ENCODE measurements around the gene TCTN1. TPM values are rescaled to one million over a fixed set of nuclear protein-coding genes. Genes with fewer than 3 reads are reported as not detected.

Gene TCTN1
- total RNA-seq, 1 donor from 2014 or later: 6.6 TPM

GRCh38 chr12:110677982-110678381, 64.1 kb downstream of the TCTN1 start:
- no peak for DNase-seq (ENCODE audit: low spot score)
- Mint-ChIP-seq H3K27ac (no peak overlapping the region), H3K4me3 (ENCODE audit: low read depth) (no peak overlapping the region), H3K27me3 (ENCODE audit: low read depth) (no peaks in the 10 kb centered on the region), H3K36me3 (ENCODE audit: low read depth) (peaks cover 30% of the 10 kb centered on the region), H3K4me1 (ENCODE audit: low read depth) (peaks cover 25% of the 10 kb centered on the region), H3K9me3 (peaks cover 9% of the 10 kb centered on the region)
- intact Hi-C loops (cut with micrococcal nuclease): no loop called here

- H3K4me1 Mint-ChIP-seq (ENCODE audit: low read depth): peaks cover 16% of the 10 kb centered on the region
- H3K36me3 Mint-ChIP-seq (ENCODE audit: low read depth): peaks cover 25% of the 10 kb centered on the region
- peaks cover 6% of the 10 kb centered on the region for H3K9me3 Mint-ChIP-seq
- H3K27me3 Mint-ChIP-seq (ENCODE audit: low read depth): no peaks in the 10 kb centered on the region
- H3K27ac Mint-ChIP-seq: no peak overlapping the region
- no peak for DNase-seq (ENCODE audit: low spot score)
- intact Hi-C loops (cut with micrococcal nuclease): no loop called here
- no peak overlapping the region for H3K4me3 Mint-ChIP-seq (ENCODE audit: low read depth)
These were observed 65.3 kb downstream of the TCTN1 start for GRCh38 chr12:110679201-110679600.

- DNase-seq (ENCODE audit: low spot score): no peak
- intact Hi-C loops (cut with micrococcal nuclease): no loop called here
- Mint-ChIP-seq H3K4me3 (ENCODE audit: low read depth) (no peak overlapping the region), H3K27me3 (ENCODE audit: low read depth) (no peaks in the 10 kb centered on the region), H3K36me3 (ENCODE audit: low read depth) (peaks cover 23% of the 10 kb centered on the region), H3K27ac (no peak overlapping the region), H3K9me3 (no peaks in the 10 kb centered on the region), H3K4me1 (ENCODE audit: low read depth) (peaks cover 11% of the 10 kb centered on the region)
These were observed 66.1 kb downstream of the TCTN1 start for GRCh38 chr12:110680032-110680431.

DNA sequence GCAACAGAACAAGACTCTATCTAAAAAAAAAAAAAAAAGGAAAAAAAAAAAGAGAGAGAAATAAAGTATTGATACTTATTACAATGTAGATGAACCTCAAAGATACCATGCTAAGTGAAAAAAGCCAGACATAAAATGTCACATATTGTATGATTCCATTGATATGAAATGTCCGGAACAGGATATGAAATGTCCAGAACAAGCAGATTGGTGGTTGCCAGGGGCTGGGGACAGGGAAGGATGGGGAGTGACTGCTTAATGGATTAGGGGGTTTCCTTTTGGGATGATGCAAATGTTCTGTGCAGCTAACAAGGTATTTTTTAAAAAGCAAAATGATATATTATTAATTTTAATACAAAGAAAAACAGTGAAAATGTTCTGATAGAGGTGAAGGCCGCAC, 70.0 kb downstream of the TCTN1 start:
- H3K36me3 Mint-ChIP-seq (ENCODE audit: low read depth): peaks cover 15% of the 10 kb centered on the region
- intact Hi-C loops (cut with micrococcal nuclease): no loop called here
- no peak overlapping the region for H3K4me3 Mint-ChIP-seq (ENCODE audit: low read depth)
- no peak for DNase-seq (ENCODE audit: low spot score)
- no peak overlapping the region for H3K27ac Mint-ChIP-seq
- H3K27me3 Mint-ChIP-seq (ENCODE audit: low read depth): peaks cover 6% of the 10 kb centered on the region
- H3K9me3 Mint-ChIP-seq: no peaks in the 10 kb centered on the region
- peaks cover 20% of the 10 kb centered on the region for H3K4me1 Mint-ChIP-seq (ENCODE audit: low read depth)

DNA sequence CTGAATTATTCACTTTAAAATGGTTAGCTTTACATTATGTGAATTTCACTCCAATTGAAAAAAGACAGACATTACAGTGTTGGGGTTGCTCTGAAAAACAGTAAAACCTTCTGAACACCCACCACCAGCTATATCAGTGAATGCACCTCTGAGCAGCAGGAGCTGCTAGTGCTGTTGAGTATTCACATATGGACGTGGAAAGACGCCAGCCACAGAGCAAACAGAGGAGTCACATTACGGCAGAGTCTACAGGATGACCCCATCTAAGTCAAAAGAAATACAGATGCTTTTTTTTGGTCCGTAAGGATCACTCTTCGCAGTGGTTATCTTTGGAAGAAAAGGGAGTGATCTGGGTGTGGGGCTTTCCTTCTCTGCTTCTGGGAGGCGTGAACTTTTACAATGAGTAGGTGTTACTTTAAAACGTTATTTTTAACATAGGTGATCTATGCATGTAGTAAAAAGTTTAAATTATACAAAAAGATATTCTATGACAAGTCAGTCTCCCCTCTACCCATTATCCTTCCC, 70.4 kb downstream of the TCTN1 start:
- Mint-ChIP-seq H3K27me3 (ENCODE audit: low read depth) (peaks cover 6% of the 10 kb centered on the region), H3K9me3 (no peaks in the 10 kb centered on the region), H3K4me3 (ENCODE audit: low read depth) (no peak overlapping the region), H3K36me3 (ENCODE audit: low read depth) (peaks cover 15% of the 10 kb centered on the region), H3K4me1 (ENCODE audit: low read depth) (peaks cover 21% of the 10 kb centered on the region), H3K27ac (no peak overlapping the region)
- intact Hi-C loops (cut with micrococcal nuclease): no loop called here
- DNase-seq (ENCODE audit: low spot score): no peak

- Mint-ChIP-seq H3K4me3 (ENCODE audit: low read depth) (peak overlapping the region; percentile 48), H3K27me3 (ENCODE audit: low read depth) (peaks cover 6% of the 10 kb centered on the region), H3K4me1 (ENCODE audit: low read depth) (peaks cover 31% of the 10 kb centered on the region), H3K9me3 (no peaks in the 10 kb centered on the region), H3K27ac (no peak overlapping the region), H3K36me3 (ENCODE audit: low read depth) (peaks cover 15% of the 10 kb centered on the region)
- intact Hi-C loops (cut with micrococcal nuclease): no loop called here
- no peak for DNase-seq (ENCODE audit: low spot score)
These were observed 72.5 kb downstream of the TCTN1 start for GRCh38 chr12:110686294-110686903.

GRCh38 chr12:110687396-110688169, 73.7 kb downstream of the TCTN1 start:
- intact Hi-C loops (cut with micrococcal nuclease): no loop called here
- H3K36me3 Mint-ChIP-seq (ENCODE audit: low read depth): peaks cover 12% of the 10 kb centered on the region
- peaks cover 36% of the 10 kb centered on the region for H3K4me1 Mint-ChIP-seq (ENCODE audit: low read depth)
- H3K27ac Mint-ChIP-seq: peak overlapping the region; percentile 31
- DNase-seq (ENCODE audit: low spot score): no peak
- H3K9me3 Mint-ChIP-seq: no peaks in the 10 kb centered on the region
- peaks cover 6% of the 10 kb centered on the region for H3K27me3 Mint-ChIP-seq (ENCODE audit: low read depth)
- peak overlapping the region; percentile 73 for H3K4me3 Mint-ChIP-seq (ENCODE audit: low read depth)

- H3K27ac Mint-ChIP-seq: peak within 1 kb of the TSS; percentile 89
- no peak for DNase-seq (ENCODE audit: low spot score)
- peak within 1 kb of the TSS; percentile 89 for H3K4me3 Mint-ChIP-seq (ENCODE audit: low read depth)
- intact Hi-C loops (cut with micrococcal nuclease): loop anchor here (1.0 kb wide), 1 partner anchor 18 kb away; no protein-coding TSS in a partner anchor
- peaks cover 37% of the 10 kb centered on the region for H3K4me1 Mint-ChIP-seq (ENCODE audit: low read depth)
- H3K27me3 Mint-ChIP-seq (ENCODE audit: low read depth): peaks cover 6% of the 10 kb centered on the region
- H3K9me3 Mint-ChIP-seq: no peaks in the 10 kb centered on the region
- H3K36me3 Mint-ChIP-seq (ENCODE audit: low read depth): peaks cover 12% of the 10 kb centered on the region
These were observed 74.7 kb downstream of the TCTN1 start, which contains the start of gene HVCN1 for GRCh38 chr12:110688446-110689280. Gene HVCN1, minus strand, starts transcription at chr12:110689115. Its CDS starts 5,870 bp downstream, at chr12:110683245.

DNA sequence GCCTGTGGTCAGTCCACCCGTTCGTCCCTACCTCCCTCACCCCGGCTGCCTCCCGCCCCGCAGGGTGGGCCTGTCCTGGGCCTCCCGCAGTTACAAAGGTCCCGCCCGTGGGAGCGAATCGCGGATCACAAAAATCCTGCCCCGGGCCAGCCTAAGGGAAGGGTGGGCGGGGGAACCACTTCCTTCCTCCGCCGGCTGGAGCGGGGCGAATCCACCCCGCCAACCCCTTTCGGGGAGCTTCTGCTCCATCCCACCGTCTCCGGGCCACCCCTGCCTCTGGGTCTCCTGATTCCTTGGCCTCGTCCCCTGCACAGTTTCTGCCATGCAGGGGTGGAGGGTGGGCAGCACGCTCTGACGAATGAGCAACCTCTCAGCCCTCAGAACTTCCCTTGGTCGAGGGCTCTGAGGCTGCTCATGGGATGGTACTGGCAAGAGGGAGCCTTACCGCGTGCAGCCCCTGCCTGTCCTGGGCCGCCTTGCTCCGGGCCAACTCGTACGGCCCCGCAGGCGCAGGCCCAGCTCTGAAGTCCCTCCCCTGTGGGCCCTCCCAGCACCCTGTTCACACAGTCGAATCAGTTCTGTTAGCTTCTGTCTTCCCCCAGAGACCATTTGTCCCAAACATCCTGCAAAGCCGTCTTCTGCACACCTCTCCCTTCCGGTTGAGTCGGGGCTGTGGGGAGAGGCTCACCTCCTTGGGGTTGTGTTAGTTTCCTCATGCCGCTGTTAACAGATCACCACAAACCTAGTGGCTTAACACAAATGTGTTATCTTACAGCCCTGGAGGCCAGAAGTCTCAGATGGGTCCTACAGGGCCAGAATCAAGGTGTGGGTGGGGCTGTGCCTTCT, 75.6 kb downstream of the TCTN1 start:
- peaks cover 9% of the 10 kb centered on the region for H3K36me3 Mint-ChIP-seq (ENCODE audit: low read depth)
- H3K4me1 Mint-ChIP-seq (ENCODE audit: low read depth): peaks cover 39% of the 10 kb centered on the region
- intact Hi-C loops (cut with micrococcal nuclease): loop anchor here (1.0 kb wide), 1 partner anchor 19 kb away; no protein-coding TSS in a partner anchor
- H3K27ac Mint-ChIP-seq: peak overlapping the region; percentile 89
- H3K27me3 Mint-ChIP-seq (ENCODE audit: low read depth): peaks cover 6% of the 10 kb centered on the region
- peak; percentile 66 for DNase-seq (ENCODE audit: low spot score)
- no peaks in the 10 kb centered on the region for H3K9me3 Mint-ChIP-seq
- peak overlapping the region; percentile 89 for H3K4me3 Mint-ChIP-seq (ENCODE audit: low read depth)

DNA sequence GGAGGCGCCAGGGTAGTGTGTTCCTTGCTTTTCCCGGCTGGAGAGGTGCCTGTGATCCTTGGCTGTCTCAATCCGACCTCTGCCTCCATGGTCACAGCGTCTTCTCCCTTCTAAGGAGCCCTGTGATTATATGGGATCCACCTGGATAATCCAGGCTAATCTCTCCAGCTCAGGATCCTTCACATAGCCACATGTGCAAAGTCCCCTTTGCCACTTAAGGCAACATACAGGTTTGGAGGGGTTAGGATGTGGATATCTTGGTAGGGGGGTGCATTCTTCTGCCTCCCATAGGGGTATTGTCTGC, 76.2 kb downstream of the TCTN1 start:
- intact Hi-C loops (cut with micrococcal nuclease): no loop called here
- H3K36me3 Mint-ChIP-seq (ENCODE audit: low read depth): peaks cover 5% of the 10 kb centered on the region
- no peak for DNase-seq (ENCODE audit: low spot score)
- peak overlapping the region; percentile 89 for H3K4me3 Mint-ChIP-seq (ENCODE audit: low read depth)
- peaks cover 39% of the 10 kb centered on the region for H3K4me1 Mint-ChIP-seq (ENCODE audit: low read depth)
- peaks cover 6% of the 10 kb centered on the region for H3K27me3 Mint-ChIP-seq (ENCODE audit: low read depth)
- peak overlapping the region; percentile 89 for H3K27ac Mint-ChIP-seq
- no peaks in the 10 kb centered on the region for H3K9me3 Mint-ChIP-seq

GRCh38 chr12:110693731-110694130, 79.8 kb downstream of the TCTN1 start:
- peaks cover 31% of the 10 kb centered on the region for H3K4me1 Mint-ChIP-seq (ENCODE audit: low read depth)
- H3K27me3 Mint-ChIP-seq (ENCODE audit: low read depth): no peaks in the 10 kb centered on the region
- H3K36me3 Mint-ChIP-seq (ENCODE audit: low read depth): no peaks in the 10 kb centered on the region
- no peak for DNase-seq (ENCODE audit: low spot score)
- H3K27ac Mint-ChIP-seq: no peak overlapping the region
- H3K9me3 Mint-ChIP-seq: no peaks in the 10 kb centered on the region
- H3K4me3 Mint-ChIP-seq (ENCODE audit: low read depth): no peak overlapping the region
- intact Hi-C loops (cut with micrococcal nuclease): no loop called here

DNA sequence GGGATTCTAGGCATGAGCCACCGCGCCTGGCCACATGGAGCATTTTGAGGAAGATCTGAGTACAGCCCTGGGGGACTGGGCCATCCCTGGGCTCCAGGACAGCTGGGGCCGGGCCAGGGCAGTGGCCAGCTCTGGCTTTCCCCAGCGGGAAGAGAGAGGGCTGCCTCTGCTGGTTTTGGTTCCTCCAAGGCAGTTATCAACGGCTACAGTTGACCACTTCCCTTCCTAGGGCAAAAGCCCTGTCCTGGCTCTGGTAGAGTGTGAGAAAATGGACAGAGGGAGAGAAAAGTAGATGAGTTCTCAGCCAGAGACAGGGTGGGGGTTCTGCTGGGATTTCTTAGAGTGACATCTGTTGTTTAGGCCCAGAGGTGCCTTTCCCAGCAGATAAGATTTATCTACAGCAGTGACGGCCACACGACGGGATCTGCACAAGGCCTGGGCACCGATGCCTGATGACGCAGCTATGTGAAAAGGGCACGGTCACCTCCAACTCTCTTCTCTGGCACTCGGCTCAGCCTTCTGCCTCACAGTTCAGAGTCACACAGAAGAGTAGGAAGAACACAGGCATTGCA, 80.5 kb downstream of the TCTN1 start:
- no peak for DNase-seq (ENCODE audit: low spot score)
- Mint-ChIP-seq H3K9me3 (no peaks in the 10 kb centered on the region), H3K4me3 (ENCODE audit: low read depth) (no peak overlapping the region), H3K27me3 (ENCODE audit: low read depth) (no peaks in the 10 kb centered on the region), H3K36me3 (ENCODE audit: low read depth) (no peaks in the 10 kb centered on the region), H3K4me1 (ENCODE audit: low read depth) (peaks cover 30% of the 10 kb centered on the region), H3K27ac (no peak overlapping the region)
- intact Hi-C loops (cut with micrococcal nuclease): no loop called here

Measured in activated T-helper 2 cell treated with anti-CD3 and anti-CD28 coated beads, Interferon-gamma antibody, Interleukin-2, Interleukin-4, amounts not matched to agents 10 μg/mL and 5 μg/mL and 100 μg/mL, durations not matched to agents 14 hours and 24 hours and 36 hours (primary cell).